Stimulated activated CD4-positive, alpha-beta T cell treated with anti-CD3 and anti-CD28 coated beads, Interleukin-2, amount 100 ng/mL, for 4 hours (primary cell): ENCODE measurements around the gene FOXP1.

ENCODE experiments used
- DNase-seq: peaks from one replicate; pipeline ENCODE4 v3.0.0-alpha.2; 2020; ENCODE audit warnings: low read depth

Gene FOXP1

DNA sequence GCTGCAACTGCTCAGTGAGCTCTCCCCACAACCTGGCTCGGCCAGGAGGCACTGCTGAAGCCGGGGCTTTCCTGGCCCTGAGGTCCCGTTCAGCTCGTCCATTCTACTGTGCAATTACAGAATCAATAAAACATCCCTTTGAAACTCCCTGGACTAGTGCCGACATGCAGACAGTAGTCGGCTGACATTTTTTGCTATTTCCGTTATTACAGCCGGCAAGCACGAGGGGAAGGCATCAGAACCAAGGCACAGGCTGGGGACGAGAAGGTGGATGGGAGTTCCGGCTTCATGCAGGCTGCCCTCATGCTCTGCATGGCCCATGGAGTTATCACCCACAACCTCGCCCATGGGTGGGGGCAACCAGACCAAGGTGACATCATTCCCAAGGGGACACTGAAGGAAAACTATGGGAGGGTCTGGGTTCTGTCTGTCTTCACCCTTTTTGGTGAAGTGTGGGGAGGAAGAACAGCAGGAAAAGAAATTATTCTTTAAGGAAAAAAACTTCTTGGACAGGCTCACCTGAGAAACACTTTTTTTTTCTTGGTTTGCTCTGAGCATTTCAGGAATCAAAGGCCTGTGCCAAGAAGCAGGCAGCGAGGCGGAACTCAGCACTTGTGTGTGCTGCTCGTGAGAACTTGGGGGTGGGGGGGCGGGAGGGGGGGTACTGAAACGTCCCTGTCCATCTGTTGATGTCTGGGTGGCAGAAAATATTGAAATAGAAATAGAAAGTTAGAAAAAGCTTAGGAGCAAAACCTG lies 154.5 kb downstream of the FOXP1 start:
- DNase-seq: no peak

DNA sequence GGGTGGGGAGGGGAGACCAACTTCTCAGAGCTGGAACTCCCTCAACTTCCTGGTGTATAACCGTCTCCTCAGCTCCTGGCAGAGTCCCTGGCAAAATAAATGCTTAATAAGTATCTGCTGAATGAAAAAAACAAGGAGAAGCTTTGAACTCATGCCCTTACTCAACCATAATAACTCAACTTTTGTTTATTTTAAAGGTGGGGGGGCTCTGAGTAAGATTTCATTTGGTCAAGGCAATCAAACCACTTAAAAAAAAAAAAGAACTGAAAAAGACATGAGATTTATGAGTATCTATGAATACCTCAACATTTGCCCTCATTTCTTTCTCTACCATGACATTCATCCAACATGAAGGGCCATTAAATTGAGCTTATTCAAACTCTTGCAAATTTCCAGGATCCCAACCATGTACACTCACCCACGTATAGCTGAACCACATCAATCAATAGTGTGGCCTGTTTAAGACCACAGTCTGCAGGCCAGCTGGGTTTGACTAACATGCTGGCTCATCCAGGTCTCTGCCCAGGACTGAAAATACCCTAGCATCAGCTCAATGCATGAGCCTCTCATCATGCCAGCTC lies 157.9 kb downstream of the FOXP1 start:
- DNase-seq: no peak

DNA sequence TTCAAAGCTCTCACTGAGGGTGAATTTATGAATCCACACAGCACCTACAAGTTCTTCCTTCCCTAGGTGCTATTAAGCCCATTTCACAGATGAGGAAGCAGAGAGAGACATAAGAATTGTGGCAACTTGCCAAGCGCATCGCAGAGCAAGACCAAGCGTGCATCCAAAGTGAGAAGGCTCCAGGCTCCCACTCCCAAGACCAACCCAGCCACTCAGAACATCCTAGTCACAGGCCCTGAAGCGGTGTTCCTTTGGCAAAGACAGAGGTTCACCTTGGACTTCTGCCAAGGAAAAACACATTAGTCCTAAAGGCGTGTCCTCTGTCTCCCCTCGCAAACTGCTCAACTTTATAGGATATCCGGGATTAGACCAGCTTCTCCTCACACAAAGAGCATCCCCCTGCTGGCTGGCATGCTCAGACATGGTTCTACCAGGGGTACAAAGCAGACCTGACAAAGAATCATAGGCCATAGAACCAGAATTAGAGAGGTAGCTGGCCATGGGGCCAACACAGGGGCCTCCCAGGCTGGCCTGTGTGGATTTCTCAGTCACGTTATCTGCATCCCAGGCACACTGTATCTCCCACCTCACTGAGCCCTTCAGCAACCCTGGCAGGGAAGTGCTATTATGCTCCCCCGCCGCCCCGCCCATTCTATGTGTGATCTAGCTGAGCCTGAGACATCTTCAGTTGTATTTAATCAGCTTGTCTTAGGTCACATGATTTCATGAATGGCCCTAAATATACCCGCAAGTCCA lies 160.2 kb downstream of the FOXP1 start:
- DNase-seq: no peak

DNA sequence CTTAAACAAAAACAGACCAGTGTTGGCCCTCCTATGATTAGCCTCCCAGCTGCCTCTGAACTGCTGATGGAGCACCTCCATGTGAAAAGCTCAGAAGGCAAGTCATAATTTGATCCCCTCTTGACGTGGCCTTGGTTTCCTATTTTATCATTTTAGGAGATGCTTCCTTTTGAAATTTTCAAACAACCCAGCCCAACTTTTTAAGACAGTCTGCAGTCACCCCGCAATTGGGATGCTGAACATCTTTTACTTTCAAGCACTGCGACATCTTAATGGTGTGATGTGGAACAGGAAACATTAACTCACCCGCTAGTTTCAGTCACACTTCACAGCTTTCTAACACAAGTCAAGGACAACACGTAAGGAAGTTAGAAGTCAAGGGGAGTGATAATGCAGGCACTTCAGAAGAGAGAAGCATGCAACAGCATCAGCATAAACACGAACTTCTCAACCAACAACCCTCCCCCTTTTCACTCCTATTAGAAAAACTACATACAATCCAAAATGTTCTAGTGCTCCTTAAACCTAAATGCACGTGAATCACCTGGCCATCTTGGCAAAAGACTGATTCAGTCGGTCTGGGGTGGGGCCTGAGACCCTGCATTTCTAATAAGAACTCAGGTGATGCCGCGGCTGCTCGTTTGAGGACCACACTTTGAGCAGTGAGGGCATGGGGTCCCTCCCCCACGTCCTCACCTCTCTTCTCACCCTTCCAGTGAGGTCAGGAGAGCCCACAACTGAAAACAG lies 161.5 kb downstream of the FOXP1 start:
- no peak for DNase-seq

DNA sequence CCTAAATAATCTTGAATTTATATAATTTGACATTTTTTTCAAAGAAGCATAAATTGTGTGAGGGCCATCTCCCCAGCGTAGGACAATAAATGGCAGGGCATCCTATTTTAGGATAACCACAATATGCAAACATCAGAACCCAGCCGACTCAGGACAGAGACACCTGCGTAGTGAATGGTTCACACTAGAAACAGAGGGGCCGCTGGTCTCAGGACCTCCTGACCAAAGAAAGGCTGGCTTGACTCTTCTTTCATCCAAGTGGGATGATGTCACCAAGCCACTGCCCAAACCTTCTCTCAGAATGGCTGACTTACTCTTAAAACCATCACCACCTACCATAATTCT lies 162.1 kb downstream of the FOXP1 start:
- no peak for DNase-seq

DNA sequence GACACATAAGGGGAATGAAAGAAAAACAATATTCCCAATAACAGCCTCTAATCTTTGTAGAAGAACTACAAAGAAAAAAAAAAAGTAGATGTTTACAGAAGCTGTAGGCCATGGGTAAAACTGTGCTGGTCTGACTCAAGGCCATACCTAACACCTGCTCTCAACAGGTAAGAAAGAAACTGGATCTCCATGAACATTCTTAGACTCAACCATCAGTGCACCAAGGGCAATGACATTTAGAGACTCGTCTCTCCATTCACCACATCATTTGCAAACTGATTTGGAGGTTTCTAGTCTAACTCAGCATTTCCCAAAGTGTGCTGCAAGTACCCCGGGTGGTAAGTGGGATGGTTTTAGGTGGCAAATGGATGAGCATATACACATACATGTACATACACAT lies 164.2 kb downstream of the FOXP1 start:
- DNase-seq: no peak

DNA sequence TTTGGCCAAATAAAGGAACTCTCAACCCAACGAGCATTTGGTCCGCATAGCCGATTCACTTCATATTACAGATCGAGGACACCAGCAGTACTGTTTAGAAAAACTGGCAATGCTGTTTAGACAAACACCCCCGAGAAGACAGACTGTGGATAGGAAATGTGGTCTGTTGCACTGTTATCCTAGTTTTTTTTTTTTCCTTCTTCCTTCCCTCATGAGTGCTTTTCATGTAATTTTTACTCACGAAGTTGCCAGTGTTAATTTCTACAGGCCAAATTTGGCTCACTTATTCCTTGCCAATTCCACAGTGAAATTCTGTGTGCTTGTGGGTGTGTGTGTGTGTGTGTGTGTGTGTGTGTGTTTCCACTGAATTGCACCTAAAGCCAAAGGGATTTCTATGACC lies 165.7 kb downstream of the FOXP1 start:
- DNase-seq: no peak

DNA sequence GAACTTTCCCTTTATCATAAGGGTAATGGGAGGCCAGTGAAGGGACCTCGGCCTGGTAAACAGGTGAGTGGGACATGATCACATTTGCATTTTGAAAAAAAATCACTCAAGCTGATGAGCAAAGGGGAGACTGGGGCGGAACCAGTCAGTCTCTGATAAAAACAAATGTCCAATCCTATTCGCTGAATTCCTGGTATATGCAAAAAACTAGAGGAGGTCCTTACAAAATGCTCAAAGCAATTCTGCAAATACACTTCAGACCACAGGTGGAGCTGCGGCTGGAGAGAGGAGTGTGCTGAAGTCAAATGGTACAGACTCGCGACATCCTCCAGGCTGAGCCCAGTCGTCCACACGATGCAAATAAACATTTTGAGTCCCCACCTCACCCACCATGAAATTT lies 166.7 kb downstream of the FOXP1 start:
- DNase-seq: no peak

DNA sequence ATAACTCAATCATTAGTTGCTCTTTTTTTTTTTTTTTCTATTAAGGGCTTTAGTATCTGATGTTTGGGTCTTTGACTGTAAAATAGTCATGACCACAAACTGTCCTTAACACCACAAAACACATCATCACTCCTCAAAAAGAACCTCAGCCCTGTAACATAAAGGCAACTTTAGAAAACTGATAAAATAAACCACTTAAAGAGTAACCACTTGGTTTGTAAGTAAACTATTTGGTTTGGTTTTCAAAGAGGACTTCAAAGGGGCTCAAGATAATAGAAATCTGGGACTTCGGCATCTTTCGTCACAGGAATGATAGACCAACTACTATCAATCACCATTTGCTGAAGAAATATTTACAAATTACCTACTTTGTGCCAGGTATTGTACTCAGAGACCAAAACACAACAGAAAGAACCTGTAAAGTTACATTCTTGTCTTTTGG lies 167.8 kb downstream of the FOXP1 start:
- DNase-seq: no peak

DNA sequence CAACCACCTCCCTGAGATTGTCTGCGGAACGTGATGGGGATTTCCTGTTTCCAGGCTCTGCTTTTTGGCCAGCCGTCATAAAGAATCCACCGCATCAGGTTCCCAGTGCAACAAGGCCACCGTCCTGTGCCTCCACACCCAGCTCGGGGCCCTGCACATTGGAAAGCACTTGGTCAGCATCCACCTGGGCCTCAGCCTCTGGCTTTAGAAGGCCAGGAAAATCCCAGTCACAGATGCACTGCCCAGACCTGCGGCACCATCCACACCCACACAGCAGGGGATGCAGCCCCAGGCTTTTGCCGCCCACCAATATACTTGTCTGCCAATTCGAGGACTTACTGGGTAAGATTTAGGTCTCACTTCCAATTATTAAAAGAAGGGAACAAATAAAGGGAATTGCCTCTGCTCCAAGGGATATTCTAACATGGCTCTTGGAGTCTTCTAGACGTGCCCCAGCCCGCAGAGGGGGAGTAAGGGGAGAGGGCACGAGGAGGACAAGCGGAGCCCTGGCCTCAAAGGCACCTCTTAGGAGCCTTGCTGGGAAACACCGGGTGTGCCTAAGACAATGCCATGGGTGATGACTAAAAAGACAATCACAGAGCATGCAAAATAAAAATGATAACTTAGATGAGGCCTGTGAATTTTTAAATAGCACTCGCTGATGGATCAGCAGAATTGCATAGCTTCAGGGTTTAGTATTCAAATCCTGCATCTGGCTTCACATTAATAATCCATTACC lies 169.2 kb downstream of the FOXP1 start:
- no peak for DNase-seq

DNA sequence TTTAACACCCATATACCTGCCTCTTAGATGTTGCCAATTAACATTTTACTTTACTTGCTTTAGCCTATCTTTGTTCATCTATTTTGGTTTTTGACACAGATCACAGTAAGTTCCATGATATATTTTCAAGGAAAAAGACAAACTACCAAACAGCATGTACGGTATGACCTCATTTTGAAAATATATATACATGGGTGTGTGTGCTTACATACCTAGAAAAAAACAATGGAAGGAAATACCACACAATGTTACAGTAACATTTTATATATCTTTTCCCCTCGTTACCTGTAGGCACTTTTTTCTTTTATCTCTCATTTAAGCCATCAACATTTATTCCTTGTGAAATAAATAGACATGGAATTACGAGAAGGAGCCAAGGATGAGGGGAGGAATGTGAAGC lies 170.0 kb downstream of the FOXP1 start:
- no peak for DNase-seq

DNA sequence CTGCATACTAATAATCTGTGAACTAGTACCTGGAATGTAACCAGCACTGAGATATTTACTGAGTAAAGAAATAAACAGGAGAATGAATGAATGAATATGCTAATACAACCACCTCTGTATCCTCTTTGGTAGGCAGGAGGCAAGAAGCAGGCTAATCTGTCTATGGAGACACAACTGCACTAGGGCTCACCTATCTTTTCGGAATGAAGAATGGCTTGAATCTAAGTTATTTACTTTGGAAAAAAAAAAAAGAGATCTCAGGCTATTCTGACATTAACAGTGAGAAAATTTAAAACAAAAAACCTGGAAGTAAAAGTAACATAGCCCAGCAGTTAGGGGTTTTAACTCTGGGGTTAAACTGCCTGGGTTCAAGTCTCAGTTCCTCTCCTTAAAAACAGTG lies 174.2 kb downstream of the FOXP1 start:
- DNase-seq: no peak

DNA sequence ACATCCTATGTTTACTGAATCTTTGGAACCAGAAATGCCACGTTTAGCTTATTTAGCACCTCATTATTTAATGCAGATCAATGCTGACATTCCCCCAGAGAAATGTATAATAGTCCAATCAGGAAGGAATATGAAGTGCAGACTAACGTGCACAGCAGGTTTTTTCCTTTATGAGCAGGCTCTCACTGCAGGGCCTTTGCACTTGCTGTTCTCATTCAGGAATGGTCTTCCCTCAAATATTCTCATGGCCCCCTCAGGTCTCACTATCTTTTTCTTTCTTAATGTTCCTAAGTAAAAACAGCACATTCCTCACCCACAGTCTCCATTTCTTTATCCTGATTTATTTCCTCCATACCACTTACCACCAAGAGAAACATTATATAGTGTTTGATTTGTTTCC lies 174.6 kb downstream of the FOXP1 start:
- no peak for DNase-seq

DNA sequence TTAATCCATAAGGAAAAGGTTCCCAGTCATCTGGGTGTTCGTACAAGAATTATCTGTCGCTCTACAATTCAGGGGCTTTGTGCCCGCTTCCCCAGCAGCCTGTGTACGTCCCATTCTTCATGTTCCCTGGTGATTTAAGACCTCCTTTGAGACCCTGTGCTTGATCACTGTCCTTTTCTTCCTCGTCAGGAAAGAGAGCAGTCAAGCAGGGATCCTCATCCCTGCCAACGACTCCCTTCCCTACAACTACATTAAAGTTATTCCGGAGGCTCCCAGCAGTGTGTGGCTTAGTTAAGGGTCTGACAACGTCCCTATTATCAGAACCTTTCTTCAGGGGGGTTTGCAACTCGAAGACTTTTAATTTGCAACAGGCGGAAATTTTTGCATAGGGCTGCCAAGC lies 175.7 kb downstream of the FOXP1 start:
- no peak for DNase-seq

DNA sequence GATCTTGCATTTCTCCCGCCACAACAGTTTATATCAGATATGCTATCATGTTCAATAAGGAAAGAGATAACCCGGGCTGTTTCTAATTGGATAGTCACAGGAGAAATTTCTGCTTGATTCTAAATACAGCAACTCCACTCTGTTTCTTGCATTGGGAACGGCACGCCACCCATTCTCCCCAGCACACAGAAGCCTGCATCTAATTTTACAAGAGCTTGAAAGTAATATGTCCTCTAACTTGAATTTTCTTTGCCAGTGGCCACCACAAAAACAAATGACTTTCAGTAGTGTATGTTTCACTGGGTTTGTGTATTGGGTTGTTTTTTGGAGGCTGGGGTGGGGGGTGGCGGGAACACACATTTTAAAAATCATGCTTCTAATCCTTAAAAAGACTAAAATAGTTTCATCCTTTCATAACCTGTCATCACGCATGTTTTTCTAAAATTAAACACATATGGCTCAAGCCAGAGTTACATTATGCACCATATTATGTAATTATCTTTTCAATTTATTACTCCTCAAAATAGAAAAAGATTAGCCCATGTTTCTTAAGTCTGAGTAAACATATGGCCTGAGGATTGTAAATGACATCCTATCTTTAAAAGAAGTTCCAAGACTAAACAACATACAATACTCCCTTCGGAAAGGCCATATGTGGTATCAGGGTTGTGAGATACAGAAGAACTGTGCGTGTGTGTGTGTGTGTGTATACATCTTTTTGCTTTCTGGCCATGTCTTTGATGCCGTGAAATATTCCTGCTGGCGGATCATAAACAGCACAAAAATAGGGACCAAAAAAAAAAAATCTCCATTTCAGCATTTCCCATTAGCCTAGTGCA lies 176.3 kb downstream of the FOXP1 start:
- DNase-seq: no peak

DNA sequence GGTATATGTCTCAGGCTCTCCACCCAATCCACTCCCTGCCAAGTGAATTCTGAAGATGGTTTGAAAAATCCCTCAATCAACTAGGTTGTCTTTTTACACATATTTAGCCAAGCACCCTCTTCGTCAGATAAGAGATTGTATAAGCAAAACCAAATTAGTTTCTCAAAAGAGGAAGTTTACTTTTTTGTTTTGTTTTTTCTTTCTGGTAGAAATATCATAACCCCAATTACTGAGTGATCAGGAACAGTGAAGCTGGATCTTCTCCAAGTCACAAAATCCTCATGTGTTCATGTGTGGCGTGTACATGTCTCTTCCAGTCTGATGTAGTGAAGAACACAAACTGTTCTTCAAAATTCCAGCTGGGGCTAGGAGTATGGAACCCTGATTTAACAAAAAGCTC lies 180.6 kb downstream of the FOXP1 start:
- no peak for DNase-seq

DNA sequence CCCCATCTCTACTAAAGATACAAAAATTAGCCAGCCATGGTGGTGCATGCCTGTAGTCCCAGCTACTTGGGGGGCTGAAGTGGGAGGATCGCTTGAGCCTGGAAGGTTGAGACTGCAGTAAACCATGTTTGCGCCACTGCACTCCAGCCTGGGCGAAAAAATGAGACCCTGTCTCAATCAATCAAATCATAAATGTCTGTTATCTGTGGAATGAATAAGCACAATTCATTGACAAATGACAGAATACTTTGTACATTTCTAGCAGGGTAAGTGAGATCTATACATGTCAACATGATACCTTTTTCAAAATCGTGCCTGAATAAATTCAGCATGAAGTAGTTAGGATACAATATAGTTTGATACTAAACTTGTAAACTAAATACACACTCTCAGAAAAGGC lies 181.2 kb downstream of the FOXP1 start:
- no peak for DNase-seq

DNA sequence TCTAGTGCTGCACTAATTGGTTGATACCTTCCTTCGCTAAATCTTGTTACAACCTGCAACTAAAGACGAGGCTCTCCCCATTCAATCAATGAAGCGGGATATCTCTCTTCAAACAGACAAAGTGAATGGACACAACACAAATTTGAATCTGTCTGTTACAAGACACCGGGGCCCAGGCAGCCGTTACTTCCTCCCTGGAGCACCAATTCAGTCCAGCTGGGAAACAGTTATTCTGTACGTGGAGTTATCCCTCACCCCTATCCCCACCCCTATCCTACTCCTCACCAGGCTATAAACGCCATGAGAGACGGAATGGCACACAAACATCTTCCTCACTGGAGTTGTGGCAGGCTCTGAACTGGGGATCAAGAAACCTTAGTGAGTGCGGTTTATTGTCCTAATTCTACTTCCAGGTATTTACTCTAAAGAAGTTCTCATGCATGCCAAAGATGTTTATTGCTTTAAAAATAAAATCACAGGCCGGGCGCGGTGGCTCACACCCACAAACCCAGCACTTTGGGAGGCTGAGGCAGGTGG lies 181.8 kb downstream of the FOXP1 start:
- no peak for DNase-seq

DNA sequence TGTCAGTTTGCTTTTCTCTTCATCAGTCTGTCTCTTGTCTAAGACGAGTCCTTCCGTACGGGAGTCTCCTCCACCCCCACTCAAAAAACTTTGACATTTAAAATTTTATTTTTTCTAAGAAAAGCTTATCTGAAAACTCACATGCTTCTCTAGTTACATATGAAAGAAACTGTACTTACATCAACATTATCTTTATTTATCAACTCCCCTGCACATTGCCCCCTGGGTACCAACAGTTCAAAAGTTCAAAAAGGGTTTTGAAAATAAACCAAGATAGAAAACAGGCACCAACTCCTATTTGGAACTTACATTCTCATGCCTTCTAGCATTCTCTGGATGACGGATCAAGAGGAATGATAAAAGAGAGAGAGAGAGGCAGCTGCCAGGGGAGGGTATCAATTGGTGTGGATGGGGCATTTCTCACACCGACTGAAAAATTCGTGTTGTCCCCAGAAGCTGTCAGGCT lies 182.5 kb downstream of the FOXP1 start:
- DNase-seq: no peak

DNA sequence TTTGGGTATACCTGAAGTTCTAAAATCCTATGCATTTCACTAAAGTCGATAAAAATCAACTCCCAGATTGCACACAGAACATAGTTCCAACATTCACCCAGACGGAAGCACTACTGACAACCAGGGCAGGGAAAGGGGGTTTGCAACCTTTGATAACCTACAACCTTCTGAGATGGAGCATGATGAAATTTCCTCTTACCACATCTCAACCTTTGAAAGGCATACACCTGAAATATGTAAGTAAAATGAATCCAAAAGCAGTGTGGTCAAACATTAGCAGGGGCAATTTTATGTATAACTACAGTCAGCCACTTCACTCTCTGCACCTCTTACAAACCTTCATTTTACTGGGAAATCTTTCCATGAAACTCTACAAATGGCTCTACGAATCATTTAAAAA lies 184.1 kb downstream of the FOXP1 start:
- DNase-seq: no peak
